ENCODE measurements around the gene RAD23B.
A peak's percentile ranks its signal among the peaks of the same experiment; 100 is the strongest.
"Not testable (repeated sequence)": the region's sequence is repeated elsewhere in the genome, so short reads cannot be mapped to it uniquely, and the experiment has no call there.

RAD23B gene

GRCh38 chr9:107294756-107295155 lies 11.7 kb downstream of the RAD23B start:
- H3K27me3 Mint-ChIP-seq: no peaks in the 10 kb centered on the region
- H3K27ac Mint-ChIP-seq: no peak overlapping the region
- H3K4me3 Mint-ChIP-seq: no peak overlapping the region
- no peak for DNase-seq
- peaks cover 19% of the 10 kb centered on the region for H3K36me3 Mint-ChIP-seq (ENCODE audit: low read depth)
- no peak for ATAC-seq
- H3K4me1 Mint-ChIP-seq: peaks cover 68% of the 10 kb centered on the region
- no peaks in the 10 kb centered on the region for H3K9me3 Mint-ChIP-seq

- Mint-ChIP-seq H3K4me1 (peaks cover 59% of the 10 kb centered on the region), H3K9me3 (no peaks in the 10 kb centered on the region), H3K4me3 (no peak overlapping the region), H3K27ac (no peak overlapping the region), H3K36me3 (ENCODE audit: low read depth) (peaks cover 12% of the 10 kb centered on the region), H3K27me3 (no peaks in the 10 kb centered on the region)
- ATAC-seq: no peak
- no peak for DNase-seq
Observed at GRCh38 chr9:107295995-107296394, 12.9 kb downstream of the RAD23B start.

- Mint-ChIP-seq H3K36me3 (ENCODE audit: low read depth) (peaks cover 15% of the 10 kb centered on the region), H3K4me1 (peaks cover 58% of the 10 kb centered on the region)
- not testable (repeated sequence) for DNase-seq, H3K4me3 Mint-ChIP-seq, ATAC-seq, H3K27ac Mint-ChIP-seq, H3K9me3 Mint-ChIP-seq, H3K27me3 Mint-ChIP-seq
Observed at GRCh38 chr9:107296592-107296991, 13.5 kb downstream of the RAD23B start.

GRCh38 chr9:107299437-107299836 lies 16.4 kb downstream of the RAD23B start:
- Mint-ChIP-seq H3K27ac (peak overlapping the region; percentile 73), H3K4me3 (no peak overlapping the region), H3K4me1 (peaks cover 40% of the 10 kb centered on the region), H3K27me3 (no peaks in the 10 kb centered on the region), H3K36me3 (ENCODE audit: low read depth) (peaks cover 24% of the 10 kb centered on the region), H3K9me3 (no peaks in the 10 kb centered on the region)
- DNase-seq: no peak
- no peak for ATAC-seq

- Mint-ChIP-seq H3K4me1 (peaks cover 43% of the 10 kb centered on the region), H3K9me3 (no peaks in the 10 kb centered on the region), H3K27me3 (no peaks in the 10 kb centered on the region), H3K36me3 (ENCODE audit: low read depth) (peaks cover 74% of the 10 kb centered on the region), H3K27ac (no peak overlapping the region), H3K4me3 (no peak overlapping the region)
- ATAC-seq (no peak), DNase-seq (no peak)
Observed at GRCh38 chr9:107306308-107306707, 23.2 kb downstream of the RAD23B start.

- H3K4me1 Mint-ChIP-seq: peaks cover 48% of the 10 kb centered on the region
- no peaks in the 10 kb centered on the region for H3K9me3 Mint-ChIP-seq
- H3K27ac Mint-ChIP-seq: peak overlapping the region; percentile 5
- ATAC-seq: peak; percentile 34
- no peak for DNase-seq
- H3K27me3 Mint-ChIP-seq: no peaks in the 10 kb centered on the region
- peaks cover 76% of the 10 kb centered on the region for H3K36me3 Mint-ChIP-seq (ENCODE audit: low read depth)
- no peak overlapping the region for H3K4me3 Mint-ChIP-seq
Observed at GRCh38 chr9:107307331-107307730, 24.3 kb downstream of the RAD23B start.

GRCh38 chr9:107308461-107308860 lies 25.4 kb downstream of the RAD23B start:
- H3K4me1 Mint-ChIP-seq: peaks cover 60% of the 10 kb centered on the region
- H3K27ac Mint-ChIP-seq: no peak overlapping the region
- no peak for ATAC-seq

GRCh38 chr9:107309271-107309670 lies 26.2 kb downstream of the RAD23B start:
- Mint-ChIP-seq H3K27me3 (no peaks in the 10 kb centered on the region), H3K4me1 (peaks cover 64% of the 10 kb centered on the region), H3K9me3 (no peaks in the 10 kb centered on the region), H3K27ac (peak overlapping the region; percentile 74), H3K36me3 (ENCODE audit: low read depth) (peaks cover 85% of the 10 kb centered on the region), H3K4me3 (peak overlapping the region; percentile 12)
- DNase-seq (no peak), ATAC-seq (peak; percentile 79)

More at GRCh38 chr9:107308461-107308860, 25.4 kb downstream of the RAD23B start:
- Mint-ChIP-seq H3K4me3 (no peak overlapping the region), H3K27me3 (no peaks in the 10 kb centered on the region), H3K9me3 (no peaks in the 10 kb centered on the region), H3K36me3 (ENCODE audit: low read depth) (peaks cover 85% of the 10 kb centered on the region)
- DNase-seq: no peak

- H3K9me3 Mint-ChIP-seq: no peaks in the 10 kb centered on the region
- peaks cover 74% of the 10 kb centered on the region for H3K4me1 Mint-ChIP-seq
- peak overlapping the region; percentile 12 for H3K27ac Mint-ChIP-seq
- no peak for DNase-seq
- no peak overlapping the region for H3K4me3 Mint-ChIP-seq
- peaks cover 86% of the 10 kb centered on the region for H3K36me3 Mint-ChIP-seq (ENCODE audit: low read depth)
- no peak for ATAC-seq
- H3K27me3 Mint-ChIP-seq: no peaks in the 10 kb centered on the region
Observed at GRCh38 chr9:107312376-107313050, 29.4 kb downstream of the RAD23B start.

GRCh38 chr9:107313555-107314096 lies 30.5 kb downstream of the RAD23B start:
- DNase-seq (no peak), ATAC-seq (no peak)
- peaks cover 71% of the 10 kb centered on the region for H3K4me1 Mint-ChIP-seq
- H3K36me3 Mint-ChIP-seq (ENCODE audit: low read depth): peaks cover 79% of the 10 kb centered on the region
- no peaks in the 10 kb centered on the region for H3K27me3 Mint-ChIP-seq
- H3K27ac Mint-ChIP-seq: peak overlapping the region; percentile 65
- H3K4me3 Mint-ChIP-seq: no peak overlapping the region
- no peaks in the 10 kb centered on the region for H3K9me3 Mint-ChIP-seq

GRCh38 chr9:107314763-107315162 lies 31.7 kb downstream of the RAD23B start:
- no peak for DNase-seq
- Mint-ChIP-seq H3K9me3 (no peaks in the 10 kb centered on the region), H3K4me3 (no peak overlapping the region), H3K27ac (peak overlapping the region; percentile 45), H3K36me3 (ENCODE audit: low read depth) (peaks cover 72% of the 10 kb centered on the region), H3K27me3 (no peaks in the 10 kb centered on the region), H3K4me1 (peaks cover 61% of the 10 kb centered on the region)
- ATAC-seq: no peak

- peak overlapping the region; percentile 15 for H3K27ac Mint-ChIP-seq
- H3K9me3 Mint-ChIP-seq: no peaks in the 10 kb centered on the region
- peaks cover 62% of the 10 kb centered on the region for H3K36me3 Mint-ChIP-seq (ENCODE audit: low read depth)
- H3K4me1 Mint-ChIP-seq: peaks cover 56% of the 10 kb centered on the region
- DNase-seq (no peak), ATAC-seq (no peak)
- no peaks in the 10 kb centered on the region for H3K27me3 Mint-ChIP-seq
- no peak overlapping the region for H3K4me3 Mint-ChIP-seq
Observed at GRCh38 chr9:107316795-107317661, 33.9 kb downstream of the RAD23B start.

- H3K9me3 Mint-ChIP-seq: peaks cover 5% of the 10 kb centered on the region
- DNase-seq (no peak), ATAC-seq (no peak)
- H3K27me3 Mint-ChIP-seq: no peaks in the 10 kb centered on the region
- peaks cover 20% of the 10 kb centered on the region for H3K4me1 Mint-ChIP-seq
- no peak overlapping the region for H3K27ac Mint-ChIP-seq
- peaks cover 68% of the 10 kb centered on the region for H3K36me3 Mint-ChIP-seq (ENCODE audit: low read depth)
- no peak overlapping the region for H3K4me3 Mint-ChIP-seq
Observed at GRCh38 chr9:107322643-107323042, 39.6 kb downstream of the RAD23B start.

- DNase-seq (no peak), ATAC-seq (peak; percentile 68)
- H3K4me3 Mint-ChIP-seq: no peak overlapping the region
- no peaks in the 10 kb centered on the region for H3K27me3 Mint-ChIP-seq
- H3K36me3 Mint-ChIP-seq (ENCODE audit: low read depth): peaks cover 76% of the 10 kb centered on the region
- no peak overlapping the region for H3K27ac Mint-ChIP-seq
- H3K9me3 Mint-ChIP-seq: peaks cover 5% of the 10 kb centered on the region
- H3K4me1 Mint-ChIP-seq: peaks cover 14% of the 10 kb centered on the region
Observed at GRCh38 chr9:107323836-107324585, 40.9 kb downstream of the RAD23B start.

Data from activated naive CD8-positive, alpha-beta T cell treated with anti-CD3 and anti-CD28 coated beads, Interleukin-2, amount 50 U/mL, for 24 hours (primary cell).